Esophagus squamous epithelium (tissue), 5 donors: Measurements from ENCODE around the gene IFI27L2. TPM values are rescaled to one million over a fixed set of nuclear protein-coding genes. Genes with fewer than 3 reads are reported as not detected.

Experiments
- DNase-seq: peaks from one replicate; lab custom pipeline; 2025; lab: John Stamatoyannopoulos, UW
- H3K27ac ChIP-seq, 4 donors: fragments of 200-600 bp; sonication (generic); one replicate each; pipeline ENCODE4 v1.5.1; 2016 to 2019; ENCODE audit warnings: mild to moderate bottlenecking in 1 of 4
- H3K27me3 ChIP-seq, 4 donors: fragments of 200-600 bp; sonication (generic); 1 replicate in 3 of 4; 2 replicates in 1 of 4; pipeline versions ENCODE4 v1.5.1 to v1.6.0; 2017 to 2021; ENCODE audit warnings: antibody characterized with exemption in 1 of 4
- H3K36me3 ChIP-seq, 3 donors: fragments of 200-600 bp; sonication (generic); one replicate each; pipeline ENCODE4 v1.5.1; 2016 to 2019
- H3K4me1 ChIP-seq, 3 donors: fragments of 200-600 bp; sonication (generic); one replicate each; pipeline ENCODE4 v1.5.1; 2017 to 2019
- H3K4me3 ChIP-seq, 4 donors: fragments of 200-600 bp; sonication (generic); 1 replicate in 3 of 4; 2 replicates in 1 of 4; pipeline ENCODE4 v1.5.1; 2016 to 2019; ENCODE audit warnings: mild to moderate bottlenecking in 2 of 4, moderate library complexity in 1 of 4
- H3K9me3 ChIP-seq, 3 donors: fragments of 200-600 bp; sonication (generic); one replicate each; pipeline ENCODE4 v1.5.1; 2016 to 2019
- POLR2A ChIP-seq, 4 donors: fragments of 450-650 bp; IDR thresholded peaks; one replicate each; pipeline ENCODE4 v1.6.1; 2017; ENCODE audit warnings: antibody characterized with exemption in 4 of 4, mild to moderate bottlenecking in 4 of 4, moderate library complexity in 3 of 4
- WGBS, 2 donors: methylation state at CpG; one replicate each; pipeline ENCODE4 v1.1.5; 2018; 5-methylcytosine and 5-hydroxymethylcytosine counted together
- intact Hi-C: fragments of 100-400 bp; cut with DNase I; formaldehyde crosslinking; loops from one replicate; pipeline ENCODE4 v1.15.0; 2022
- total RNA-seq, 4 donors: library from RNA; depleted of rRNA; stranded (reverse); fragments of >200 nt; gene quantifications; one replicate each; pipeline ENCODE4 v1.1.0, GENCODE V29; 2016
- TF ChIP-seq, protein P1 (sequence below), 6 experiments: fragments of 450-650 bp in 4 of 6; fragments of 200-600 bp in 2 of 6; sonication (generic) in 2 of 6; IDR thresholded peaks; one replicate each; pipeline ENCODE4 v1.5.1; 2016 to 2019; ENCODE audit warnings: antibody characterized with exemption in 6 of 6, mild to moderate bottlenecking in 4 of 6, moderate library complexity in 4 of 6
- donor health status: DM: yes; HTN: yes; CAD: no.

The IFI27L2 gene
- total RNA-seq, 4 donors from 2014 or later = 50.6 to 97.1 (median 66.0) TPM

DNA sequence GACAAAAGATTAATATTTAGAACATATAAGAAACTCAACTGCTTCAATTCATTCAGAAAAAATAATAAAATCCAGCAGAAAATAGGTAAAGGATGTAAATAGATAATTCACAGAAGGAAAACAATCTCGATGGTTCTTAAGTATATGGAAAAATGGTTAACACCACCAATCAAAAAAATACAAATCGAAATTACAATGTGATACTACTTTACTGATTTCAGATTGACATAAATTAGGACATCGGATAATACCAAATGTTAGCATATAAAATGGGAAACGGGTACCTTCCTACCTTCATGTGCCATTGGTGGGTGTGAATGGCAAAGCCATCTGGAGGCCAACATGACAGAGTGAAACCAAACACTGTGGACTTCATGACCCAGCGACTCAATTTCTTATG lies 43.1 kb upstream of the IFI27L2 start:
- WGBS, 2 donors = 77 to 88% methylated on average over 5 of the region's 5 CpGs
- no peak overlapping the region for H3K27ac ChIP-seq
- DNase-seq = no peak

DNA sequence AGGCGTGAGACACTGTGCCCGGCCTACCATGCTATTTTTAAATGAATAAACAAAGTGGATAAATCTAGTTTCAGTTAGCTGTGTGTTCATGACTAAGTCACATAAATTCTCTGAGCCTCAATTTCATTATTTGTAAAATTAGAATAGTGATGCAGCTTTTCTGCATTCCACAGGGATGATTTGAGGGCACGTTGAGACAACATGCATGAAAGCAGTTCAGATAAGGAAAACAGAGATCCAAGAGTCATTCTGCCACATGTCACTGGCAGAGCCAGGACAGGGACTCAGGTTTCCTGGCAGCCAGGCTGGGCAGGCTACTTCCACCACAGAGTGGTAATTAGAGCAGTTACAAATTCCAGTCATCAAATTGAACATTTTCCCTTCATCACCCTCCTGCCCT lies 41.8 kb upstream of the IFI27L2 start:
- no peaks in the 10 kb centered on the region for H3K9me3 ChIP-seq
- 23 to 30% methylated on average over 3 of the region's 3 CpGs for WGBS, 2 donors
- no peak overlapping the region for H3K4me3 ChIP-seq
- no peaks in the 10 kb centered on the region for H3K36me3 ChIP-seq
- DNase-seq = no peak
- no peak overlapping the region for H3K27ac ChIP-seq
- H3K27me3 ChIP-seq = peaks cover 6 to 54% (median 16%) of the 10 kb centered on the region in 4 donors
- H3K4me1 ChIP-seq = peaks cover 14 to 26% (median 16%) of the 10 kb centered on the region in 3 donors
- intact Hi-C loops = no loop called here
- no peak for TF ChIP-seq POLR2A (IDR thresholded peaks at IDR 0.05)
- TF ChIP-seq, protein P1, sequence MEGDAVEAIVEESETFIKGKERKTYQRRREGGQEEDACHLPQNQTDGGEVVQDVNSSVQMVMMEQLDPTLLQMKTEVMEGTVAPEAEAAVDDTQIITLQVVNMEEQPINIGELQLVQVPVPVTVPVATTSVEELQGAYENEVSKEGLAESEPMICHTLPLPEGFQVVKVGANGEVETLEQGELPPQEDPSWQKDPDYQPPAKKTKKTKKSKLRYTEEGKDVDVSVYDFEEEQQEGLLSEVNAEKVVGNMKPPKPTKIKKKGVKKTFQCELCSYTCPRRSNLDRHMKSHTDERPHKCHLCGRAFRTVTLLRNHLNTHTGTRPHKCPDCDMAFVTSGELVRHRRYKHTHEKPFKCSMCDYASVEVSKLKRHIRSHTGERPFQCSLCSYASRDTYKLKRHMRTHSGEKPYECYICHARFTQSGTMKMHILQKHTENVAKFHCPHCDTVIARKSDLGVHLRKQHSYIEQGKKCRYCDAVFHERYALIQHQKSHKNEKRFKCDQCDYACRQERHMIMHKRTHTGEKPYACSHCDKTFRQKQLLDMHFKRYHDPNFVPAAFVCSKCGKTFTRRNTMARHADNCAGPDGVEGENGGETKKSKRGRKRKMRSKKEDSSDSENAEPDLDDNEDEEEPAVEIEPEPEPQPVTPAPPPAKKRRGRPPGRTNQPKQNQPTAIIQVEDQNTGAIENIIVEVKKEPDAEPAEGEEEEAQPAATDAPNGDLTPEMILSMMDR (IDR thresholded peaks at IDR 0.05) = no peak

More for the DNA sequence above, 43.1 kb upstream of the IFI27L2 start:
- no peak for TF ChIP-seq POLR2A (IDR thresholded peaks at IDR 0.05)
- TF ChIP-seq, protein P1 (IDR thresholded peaks at IDR 0.05) = no peak
- intact Hi-C loops = no loop called here
- Histone ChIP-seq H3K9me3 (no peaks in the 10 kb centered on the region), H3K4me3 (no peak overlapping the region), H3K4me1 (peaks cover 14 to 26% (median 16%) of the 10 kb centered on the region in 3 donors), H3K36me3 (no peaks in the 10 kb centered on the region), H3K27me3 (peaks cover 6 to 65% (median 21%) of the 10 kb centered on the region in 4 donors)

DNA sequence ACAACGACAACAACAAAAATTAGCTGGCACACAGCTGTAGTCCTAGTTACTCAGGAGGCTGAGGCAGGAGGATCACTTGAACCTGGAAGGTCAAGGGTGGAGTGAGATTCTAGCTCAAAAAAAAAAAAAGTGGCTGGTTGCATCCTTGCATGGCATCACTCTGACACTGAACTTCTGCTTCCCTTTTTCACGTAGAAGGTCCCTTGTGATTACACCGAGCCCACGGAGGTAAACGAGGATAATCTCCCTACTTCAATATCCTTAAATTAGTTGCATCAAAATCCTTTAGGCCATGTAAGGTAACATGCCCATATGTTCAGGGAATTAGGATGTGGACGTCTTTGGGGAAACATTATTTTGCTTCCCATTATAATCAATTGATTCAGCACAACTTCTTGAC lies 40.7 kb upstream of the IFI27L2 start:
- intact Hi-C loops = no loop called here
- DNase-seq = no peak
- H3K4me1 ChIP-seq = peaks cover 13 to 20% (median 16%) of the 10 kb centered on the region in 3 donors
- H3K9me3 ChIP-seq = no peaks in the 10 kb centered on the region
- no peak overlapping the region for H3K4me3 ChIP-seq
- no peak for TF ChIP-seq POLR2A (IDR thresholded peaks at IDR 0.05)
- TF ChIP-seq, protein P1 (IDR thresholded peaks at IDR 0.05) = no peak
- H3K36me3 ChIP-seq = no peaks in the 10 kb centered on the region
- H3K27me3 ChIP-seq = peaks cover 6 to 54% (median 7%) of the 10 kb centered on the region in 4 donors
- WGBS, 2 donors = 75 to 78% methylated on average over 6 of the region's 6 CpGs
- no peak overlapping the region for H3K27ac ChIP-seq

DNA sequence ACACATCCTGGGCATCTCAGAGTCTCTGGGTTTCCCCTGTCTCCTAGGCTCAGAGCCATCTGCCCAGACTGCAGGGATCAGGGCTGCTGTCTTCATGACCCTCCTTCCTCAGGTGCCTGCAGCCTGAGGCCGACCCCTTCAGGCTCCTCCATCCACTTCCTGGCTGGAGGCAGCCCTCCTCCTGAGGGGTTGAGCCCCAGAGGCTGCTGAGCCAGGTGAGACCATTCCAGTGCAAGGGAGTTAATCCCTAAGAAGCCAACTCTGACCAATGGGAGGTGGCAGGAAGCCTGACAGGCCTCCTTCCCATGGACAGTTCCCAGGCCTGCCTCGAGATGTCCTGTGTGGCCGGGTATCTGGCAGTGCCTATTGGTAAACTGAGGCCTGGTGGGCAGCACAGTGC lies 36.3 kb upstream of the IFI27L2 start:
- no peak for DNase-seq
- Histone ChIP-seq H3K4me1 (peaks cover 0 to 13% (median 0%) of the 10 kb centered on the region in 3 donors), H3K4me3 (no peak overlapping the region), H3K36me3 (no peaks in the 10 kb centered on the region), H3K27me3 (peaks cover 0 to 41% (median 0%) of the 10 kb centered on the region in 4 donors), H3K9me3 (no peaks in the 10 kb centered on the region), H3K27ac (no peak overlapping the region)
- WGBS, 2 donors = 80% methylated on average over 1 to 2 of the region's 3 CpGs
- TF ChIP-seq, protein P1 (IDR thresholded peaks at IDR 0.05) = no peak
- no peak for TF ChIP-seq POLR2A (IDR thresholded peaks at IDR 0.05)
- intact Hi-C loops = no loop called here

DNA sequence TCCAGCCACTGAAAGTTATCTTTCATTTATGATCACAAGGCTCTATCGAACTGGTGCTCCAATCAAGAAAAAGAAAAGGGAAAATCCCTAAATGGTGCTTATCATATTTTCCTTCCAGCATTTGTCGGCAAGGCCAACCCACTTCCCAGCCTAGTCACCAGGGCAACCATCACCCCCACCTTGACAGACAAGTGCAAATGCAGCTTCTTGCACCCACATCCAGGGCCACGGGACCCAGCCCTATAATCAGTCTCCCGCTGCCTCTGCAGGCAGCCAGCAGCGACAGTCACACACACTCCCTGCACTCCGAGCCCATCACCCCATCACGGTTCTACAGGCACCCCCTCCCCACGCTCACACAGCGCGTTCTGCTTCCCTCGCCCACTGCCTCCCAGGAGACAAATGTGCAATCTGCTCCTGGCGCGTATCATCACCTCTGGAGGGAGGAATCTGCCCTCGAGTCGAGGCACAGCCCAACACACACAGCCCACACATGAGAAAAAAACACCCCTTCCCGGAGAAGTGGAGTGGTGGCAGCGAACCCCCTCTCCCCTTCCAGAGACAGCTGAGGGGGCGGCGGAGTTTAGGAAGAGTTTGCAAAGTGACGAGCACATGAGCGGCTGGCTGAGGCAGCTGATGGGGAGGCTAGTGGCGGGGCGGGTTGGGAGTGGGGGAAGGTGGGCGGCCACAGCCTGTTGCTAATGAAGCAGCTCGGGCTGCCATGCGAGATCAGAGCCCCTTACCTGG lies 35.5 kb upstream of the IFI27L2 start:
- no peaks in the 10 kb centered on the region for H3K36me3 ChIP-seq
- TF ChIP-seq, protein P1 (IDR thresholded peaks at IDR 0.05) = no peak
- TF ChIP-seq POLR2A (IDR thresholded peaks at IDR 0.05) = no peak
- peaks cover 0 to 36% (median 0%) of the 10 kb centered on the region in 4 donors for H3K27me3 ChIP-seq
- no peak overlapping the region for H3K27ac ChIP-seq
- WGBS, 2 donors = 31 to 52% methylated on average over 15 to 23 of the region's 26 CpGs
- H3K4me1 ChIP-seq = peaks cover 0 to 13% (median 0%) of the 10 kb centered on the region in 3 donors
- no peak for DNase-seq
- H3K9me3 ChIP-seq = no peaks in the 10 kb centered on the region
- intact Hi-C loops = no loop called here
- H3K4me3 ChIP-seq = no peak overlapping the region
